ENCODE results near the gene PEDS1.

- no peak for TF ChIP-seq REST (IDR thresholded peaks at IDR 0.05; ENCODE audit: insufficient replicate concordance, low read depth)
- TF ChIP-seq CTCF (IDR thresholded peaks at IDR 0.05; ENCODE audit: insufficient read depth, low read length) = no peak
- TF ChIP-seq SPI1 (IDR thresholded peaks at IDR 0.05; ENCODE audit: borderline replicate concordance, low read depth) = no peak
- TF ChIP-seq POLR2AphosphoS5 (IDR thresholded peaks at IDR 0.05; ENCODE audit: low read depth) = no peak
- no peak for TF ChIP-seq GABPA (IDR thresholded peaks at IDR 0.05; ENCODE audit: low read depth)
Measured at GRCh38 chr20:50189681-50190250, 36.2 kb upstream of the PEDS1 start.

All from HL-60 (cell line).